A549 treated with Mapracorat at 1 μM for 4 hours (cell line): Measurements from ENCODE around the gene SGK1. TPM values are rescaled to one million over a fixed set of nuclear protein-coding genes. Genes with fewer than 3 reads are reported as not detected.

Source experiments
- total RNA-seq: library from RNA; stranded (reverse); fragments of 200-300 nt; extraction: Qiagen RNA extraction; gene quantifications from 5 replicates; pipeline ENCODE4 v1.2.3, GENCODE V29; 2022

Gene SGK1
- 61.3 to 101 TPM (median 68.7 TPM) in 5 replicates for total RNA-seq

DNA sequence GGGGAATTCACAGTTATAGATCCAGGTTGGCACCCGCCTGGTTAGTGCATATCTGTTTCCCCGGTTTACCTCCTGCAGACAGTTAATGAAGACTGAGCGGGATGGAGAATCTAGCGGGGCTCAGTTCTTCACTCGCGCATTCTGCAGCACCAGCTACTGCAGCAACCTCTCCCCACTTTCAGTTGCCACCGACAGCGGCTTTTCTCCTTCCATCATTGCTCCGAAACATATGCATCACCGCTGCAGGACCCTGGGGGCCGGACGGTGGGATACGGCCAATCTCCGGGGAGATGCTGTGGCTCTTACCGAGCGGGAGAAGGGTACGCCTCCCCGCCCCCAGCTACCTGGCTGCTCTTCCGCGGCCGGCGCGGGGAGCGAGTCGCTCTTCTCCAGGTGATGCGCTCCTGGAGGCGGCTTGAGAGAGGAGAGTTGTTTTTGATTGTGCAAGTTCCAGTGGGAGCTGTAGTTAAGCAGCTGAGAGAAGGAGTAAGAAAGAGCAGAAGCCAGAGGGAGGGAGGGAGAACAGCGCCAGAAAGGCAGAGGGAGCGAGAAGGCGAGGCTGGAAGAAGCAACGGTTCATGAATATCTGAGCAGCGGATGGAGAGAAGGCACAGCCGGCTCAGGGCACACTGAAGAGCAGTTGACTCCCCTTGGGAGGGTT is at the start of gene SGK1:
Gene SGK1, minus strand, starts transcription at position 642 of the 661 bp plus-strand sequence. CDS start 652 bp downstream, outside the sequence.

